ENCODE results near the gene CIAO3.

Gene CIAO3

GRCh38 chr16:722835-723633 is 17.8 kb downstream of the CIAO3 start:
- no peak for DNase-seq (ENCODE audit: low read depth)
- no peak overlapping the region for H3K4me3 ChIP-seq (ENCODE audit: control insufficient read depth, low read depth, low read length)
- TF ChIP-seq CTCF (IDR thresholded peaks at IDR 0.05; ENCODE audit: control insufficient read depth, insufficient read depth, low read depth, low read length, missing control alignments): no peak

- TF ChIP-seq CTCF (IDR thresholded peaks at IDR 0.05; ENCODE audit: control insufficient read depth, insufficient read depth, low read depth, low read length, missing control alignments): no peak
- peak overlapping the region; percentile 71 for H3K4me3 ChIP-seq (ENCODE audit: control insufficient read depth, low read depth, low read length)
- DNase-seq (ENCODE audit: low read depth): no peak
These were observed 18.8 kb downstream of the CIAO3 start for GRCh38 chr16:721765-722540.

DNA sequence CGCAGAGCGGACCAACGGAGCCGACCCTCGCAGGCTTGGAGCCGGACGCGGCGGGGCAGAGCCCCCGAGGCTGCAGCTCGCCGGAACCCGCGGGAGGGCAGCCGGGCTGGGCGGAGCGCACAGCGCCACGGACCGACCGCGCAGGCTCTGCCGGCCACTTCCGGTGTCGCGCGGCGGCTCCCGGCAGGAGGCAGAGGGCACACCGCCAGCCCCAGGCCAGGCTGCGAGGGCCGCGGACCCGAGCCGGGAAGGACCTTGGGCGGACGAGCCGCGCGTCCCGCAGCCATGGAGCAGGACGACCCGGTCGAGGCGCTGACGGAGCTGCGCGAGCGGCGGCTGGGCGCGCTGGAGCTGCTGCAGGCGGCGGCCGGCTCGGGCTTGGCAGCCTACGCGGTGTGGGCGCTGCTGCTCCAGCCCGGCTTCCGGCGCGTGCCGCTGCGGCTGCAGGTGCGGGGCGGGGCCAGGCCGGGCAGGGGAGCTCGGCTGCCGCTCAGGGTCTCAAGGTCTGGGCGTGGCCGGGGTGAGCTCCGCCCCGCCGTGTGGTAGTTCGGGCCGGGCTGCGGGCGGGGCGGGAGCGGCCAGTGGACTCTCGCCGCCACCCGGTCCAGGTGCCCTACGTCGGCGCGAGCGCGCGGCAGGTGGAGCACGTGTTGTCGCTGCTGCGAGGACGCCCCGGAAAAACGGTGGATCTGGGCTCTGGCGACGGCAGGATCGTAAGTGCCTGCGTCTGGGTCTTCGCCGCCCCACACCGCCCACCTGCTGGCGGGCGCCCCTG is 19.6 kb downstream of the CIAO3 start, which contains the start of gene ANTKMT:
Gene ANTKMT, plus strand, starts transcription at position 157 of the 775 bp plus-strand sequence. Its CDS starts 129 bp downstream, at position 286.
- DNase-seq (ENCODE audit: low read depth): no peak
- peak within 1 kb of the TSS; percentile 71 for H3K4me3 ChIP-seq (ENCODE audit: control insufficient read depth, low read depth, low read length)
- TF ChIP-seq CTCF (IDR thresholded peaks at IDR 0.05; ENCODE audit: control insufficient read depth, insufficient read depth, low read depth, low read length, missing control alignments): no peak

- peak; percentile 40 for TF ChIP-seq CTCF (IDR thresholded peaks at IDR 0.05; ENCODE audit: control insufficient read depth, insufficient read depth, low read depth, low read length, missing control alignments)
- no peak for DNase-seq (ENCODE audit: low read depth)
- peak overlapping the region; percentile 71 for H3K4me3 ChIP-seq (ENCODE audit: control insufficient read depth, low read depth, low read length)
These were observed 20.3 kb downstream of the CIAO3 start for GRCh38 chr16:720447-720989.

GRCh38 chr16:719815-720446 is 20.9 kb downstream of the CIAO3 start:
- peak overlapping the region; percentile 71 for H3K4me3 ChIP-seq (ENCODE audit: control insufficient read depth, low read depth, low read length)
- no peak for DNase-seq (ENCODE audit: low read depth)
- peak; percentile 27 for TF ChIP-seq CTCF (IDR thresholded peaks at IDR 0.05; ENCODE audit: control insufficient read depth, insufficient read depth, low read depth, low read length, missing control alignments)

All from AG09309 (cell line).